Measurements from ENCODE around the gene CANT1. TPM values are rescaled to one million over a fixed set of nuclear protein-coding genes. Genes with fewer than 3 reads are reported as not detected.
"Not testable (repeated sequence)": the region's sequence is repeated elsewhere in the genome, so short reads cannot be mapped to it uniquely, and the experiment has no call there.

CANT1 gene
- polyA plus RNA-seq, 1 donor: 35.9 TPM

GRCh38 chr17:78958641-78959127, 50.9 kb downstream of the CANT1 start:
- DNase-seq: no peak

DNA sequence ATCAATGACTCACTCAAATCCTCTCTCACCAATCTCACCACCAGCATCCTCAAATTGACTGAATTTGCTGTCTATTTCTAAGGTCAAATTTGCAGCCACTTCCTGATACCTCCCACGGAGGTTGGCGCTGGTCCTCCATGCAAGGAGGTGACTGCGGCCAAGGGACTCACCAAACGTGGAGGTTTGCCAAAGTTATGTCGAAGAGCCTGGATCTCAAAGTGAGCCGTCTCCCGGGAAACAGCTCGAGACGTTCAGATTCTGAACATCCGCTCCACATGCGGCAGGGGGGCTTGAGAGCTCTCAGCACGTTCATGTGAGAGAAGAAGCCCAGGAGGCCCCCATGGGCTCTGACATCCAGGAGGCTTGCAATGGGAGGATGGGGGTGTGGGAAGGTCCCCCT, 52.4 kb downstream of the CANT1 start:
- no peak for DNase-seq

DNA sequence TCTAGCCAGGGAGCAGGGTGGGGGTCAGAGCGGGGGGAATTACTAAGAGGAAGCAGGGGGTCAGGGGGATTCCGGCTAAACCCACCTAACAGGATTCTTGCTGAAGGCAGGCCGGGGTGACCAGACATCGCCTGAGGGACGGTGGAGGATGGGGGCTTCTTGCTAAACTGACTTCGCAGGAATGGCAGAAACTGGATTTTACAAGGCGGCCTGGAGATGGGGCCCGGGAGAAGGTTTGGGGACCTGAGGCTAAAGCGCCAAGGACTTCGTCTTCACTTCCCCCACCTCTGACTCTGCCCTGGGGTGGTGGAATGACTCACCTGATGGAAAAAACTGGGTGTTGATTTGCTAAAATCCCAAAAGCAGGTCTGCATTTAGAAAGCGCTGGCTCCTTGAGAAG, 53.3 kb downstream of the CANT1 start:
- DNase-seq: no peak

DNA sequence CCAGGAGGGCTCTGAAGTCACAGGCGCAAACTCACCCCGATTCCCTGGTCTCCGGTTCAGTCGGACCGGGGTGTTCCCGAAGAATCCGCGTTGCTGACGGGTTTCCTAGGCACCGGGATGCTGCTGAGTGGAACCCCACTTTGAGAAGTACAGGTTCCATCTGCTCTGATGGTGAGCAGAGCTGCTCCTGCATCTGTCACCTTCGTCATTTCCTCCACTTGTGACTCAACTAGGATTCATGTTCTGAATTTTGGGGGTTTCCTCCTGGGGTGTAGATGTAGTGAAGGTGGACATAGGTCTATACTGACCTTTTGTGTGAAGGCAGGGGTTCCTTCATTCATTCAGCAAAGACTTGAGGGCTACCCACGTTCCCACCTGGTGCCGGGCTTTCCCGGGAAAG, 54.9 kb downstream of the CANT1 start:
- no peak for DNase-seq

GRCh38 chr17:78953356-78954350, 55.9 kb downstream of the CANT1 start:
- DNase-seq: peak; percentile 43

GRCh38 chr17:78952706-78953105, 56.9 kb downstream of the CANT1 start:
- no peak for DNase-seq

DNA sequence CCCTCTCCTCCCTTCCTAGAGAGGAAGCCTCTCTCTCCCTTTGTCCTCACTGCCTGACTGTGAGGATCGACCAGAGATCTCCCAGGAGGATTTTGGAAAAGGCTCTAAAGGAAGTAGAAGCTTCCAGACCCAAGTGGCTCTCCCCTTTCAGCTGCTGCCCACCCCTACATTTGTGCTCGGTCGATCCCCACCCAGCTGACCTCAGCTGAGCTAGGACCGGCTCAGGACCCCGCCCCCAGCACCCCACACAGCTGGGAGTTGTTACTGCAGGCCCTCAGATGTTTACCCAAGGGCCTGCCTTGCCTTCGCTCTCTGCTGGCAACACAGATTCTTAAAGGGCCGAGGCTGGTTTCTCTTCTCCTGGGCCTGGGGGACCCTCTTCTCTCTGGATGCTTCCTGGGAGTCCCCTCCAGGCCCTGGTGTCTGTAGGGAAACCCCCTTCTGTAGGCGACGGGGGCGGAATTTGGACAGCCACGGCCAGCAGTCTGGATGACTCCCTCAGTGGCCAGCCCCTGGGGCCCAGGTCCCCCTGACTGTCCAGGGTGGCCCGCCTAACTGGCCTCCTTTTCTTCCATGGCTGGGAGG, 57.5 kb downstream of the CANT1 start:
- no peak for DNase-seq

DNA sequence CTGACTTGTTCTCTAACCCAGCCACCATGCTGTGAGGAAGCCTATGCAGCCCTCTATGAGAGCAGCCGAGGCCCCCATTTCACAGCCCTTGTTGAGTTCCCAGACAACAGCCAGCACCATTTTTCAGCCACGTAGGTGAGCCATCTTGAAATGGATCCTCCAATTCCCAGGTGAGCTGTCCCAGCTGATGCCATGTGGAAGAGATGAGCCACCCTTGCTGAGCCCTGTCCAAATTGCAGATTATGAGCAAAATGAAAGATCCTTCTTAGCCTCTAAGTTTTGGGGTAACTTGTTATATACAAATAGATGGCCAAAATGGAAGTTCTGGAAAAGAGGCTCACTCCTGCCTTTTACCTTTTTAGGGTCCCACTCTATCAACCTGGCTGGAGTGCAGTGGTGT, 58.7 kb downstream of the CANT1 start:
- no peak for DNase-seq

DNA sequence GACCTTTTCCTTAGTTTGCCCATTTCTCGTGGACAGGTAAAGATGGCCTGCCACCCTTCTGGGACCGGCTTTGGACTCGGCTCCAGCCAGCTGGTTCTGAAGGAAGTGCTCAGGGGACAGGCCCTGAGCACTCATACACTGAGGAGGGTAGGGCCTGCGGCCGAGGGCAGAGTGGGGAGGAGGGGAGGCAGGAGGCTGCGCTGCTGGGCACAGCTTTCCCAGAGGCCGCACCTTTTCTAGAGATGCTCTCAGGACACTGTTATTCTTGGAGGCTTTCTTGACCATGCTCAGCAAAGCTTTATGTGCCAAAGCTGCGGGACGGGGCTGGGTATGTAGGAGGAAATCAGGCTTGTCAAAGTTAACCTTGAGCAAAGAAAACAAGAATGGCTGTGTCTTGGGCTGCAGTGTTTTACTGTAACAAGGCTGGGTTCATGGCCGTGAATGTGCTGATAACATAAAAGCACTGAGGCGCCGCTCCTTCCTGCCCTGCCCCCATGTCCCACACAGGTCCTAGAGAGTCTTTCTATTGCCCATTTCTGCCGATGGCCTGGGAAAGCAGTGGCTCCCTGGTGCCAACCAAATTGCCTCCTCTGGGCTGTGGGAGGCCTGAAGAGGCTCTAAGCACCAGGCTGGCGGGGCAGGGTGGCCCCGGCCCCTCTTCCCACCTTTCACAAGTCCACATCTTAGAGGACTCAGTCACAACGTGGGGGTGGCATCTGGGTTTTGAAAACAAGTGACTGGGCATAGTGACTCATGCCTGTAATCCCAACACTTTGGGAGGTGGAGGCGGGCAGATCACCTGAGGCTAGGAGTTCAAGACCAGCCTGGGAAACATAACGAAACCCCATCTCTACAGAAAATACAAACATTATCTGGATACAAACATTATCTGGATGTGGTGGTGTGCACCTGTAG, 62.1 kb downstream of the CANT1 start:
- DNase-seq: no peak

GRCh38 chr17:78946631-78947030, 62.9 kb downstream of the CANT1 start:
- DNase-seq: no peak

DNA sequence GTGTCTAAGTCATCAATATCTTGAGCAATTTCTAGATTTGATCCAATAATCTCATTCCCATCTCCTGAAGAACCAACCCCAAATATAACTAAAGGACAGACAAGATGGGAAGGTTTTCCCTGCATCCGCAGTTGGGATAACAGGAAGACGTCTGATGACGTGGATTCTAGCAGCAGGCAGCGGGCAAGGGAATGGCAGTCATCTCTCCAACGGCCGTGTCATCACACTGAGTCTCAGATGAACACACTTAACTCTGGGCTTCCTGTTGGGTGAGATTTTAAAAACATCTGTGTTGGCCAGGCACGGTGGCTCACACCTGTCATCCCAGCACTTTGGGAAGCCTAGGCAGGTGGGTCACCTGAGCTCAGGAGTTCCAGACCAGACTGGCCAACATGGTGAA, 63.4 kb downstream of the CANT1 start:
- DNase-seq: no peak

DNA sequence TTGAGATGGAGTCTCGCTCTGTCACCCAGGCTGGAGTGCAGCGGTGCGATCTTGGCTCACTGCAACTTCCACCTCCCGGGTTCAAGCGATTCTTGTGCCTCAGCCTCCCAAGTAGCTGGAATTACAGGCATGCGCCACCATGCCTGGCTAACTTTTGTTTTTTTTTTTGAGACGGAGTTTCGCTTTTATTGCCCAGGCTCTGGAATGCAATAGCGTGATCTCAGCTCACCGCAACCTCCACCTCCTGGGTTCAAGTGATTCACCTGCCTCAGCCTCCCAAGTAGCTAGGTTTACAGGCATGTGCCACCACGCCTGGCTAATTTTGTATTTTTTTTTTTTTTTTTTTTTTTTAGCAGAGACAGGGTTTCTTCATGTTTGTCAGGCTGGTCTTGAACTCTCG, 64.1 kb downstream of the CANT1 start:
- not testable (repeated sequence) for DNase-seq

- DNase-seq: no peak
These were observed 64.6 kb downstream of the CANT1 start for GRCh38 chr17:78944956-78945355.

GRCh38 chr17:78944026-78944425, 65.5 kb downstream of the CANT1 start:
- no peak for DNase-seq

Other genes starting within 250 kb of the CANT1 start
- 22.1 TPM for gene CYTH1, start 227.5 kb downstream of the CANT1 start, polyA plus RNA-seq (ENCODE audit: insufficient read length)
- gene USP36, start 168.9 kb downstream of the CANT1 start, polyA plus RNA-seq (ENCODE audit: insufficient read length): 30.5 TPM
- gene CEP295NL, start 106.6 kb downstream of the CANT1 start, polyA plus RNA-seq (ENCODE audit: insufficient read length): 0.79 TPM
- 185 TPM for gene TIMP2, start 84.4 kb downstream of the CANT1 start, polyA plus RNA-seq (ENCODE audit: insufficient read length)
- gene LGALS3BP, start 29.8 kb downstream of the CANT1 start, polyA plus RNA-seq (ENCODE audit: insufficient read length): 67.9 TPM
- gene C1QTNF1, start 14.4 kb upstream of the CANT1 start, polyA plus RNA-seq (ENCODE audit: insufficient read length): 4.2 TPM
- 21.9 TPM for gene ENGASE, start 65.1 kb upstream of the CANT1 start, polyA plus RNA-seq (ENCODE audit: insufficient read length)

Measured in hindlimb muscle (tissue), 1 donor.